HUES64 (cell line): ENCODE data around the gene RIMKLB.
"Not testable (repeated sequence)": the region's sequence is repeated elsewhere in the genome, so short reads cannot be mapped to it uniquely, and the experiment has no call there.

ENCODE experiments used
- H3K27ac ChIP-seq: 2 replicates; pipeline ENCODE4 v1.7.0; 2013; ENCODE audit warnings: low read depth, low read length, inconsistent platforms
- H3K27me3 ChIP-seq: 2 replicates; pipeline ENCODE4 v1.6.1; 2013; ENCODE audit warnings: mild to moderate bottlenecking, low read length; ENCODE audit not compliant: insufficient read depth
- H3K36me3 ChIP-seq: 2 replicates; pipeline ENCODE4 v1.6.1; 2013; ENCODE audit warnings: mild to moderate bottlenecking, low read length; ENCODE audit not compliant: insufficient read depth
- H3K4me1 ChIP-seq: 2 replicates; pipeline ENCODE4 v1.6.1; 2013; ENCODE audit warnings: mild to moderate bottlenecking, low read length, moderate library complexity; ENCODE audit not compliant: insufficient read depth
- H3K4me3 ChIP-seq: 2 replicates; pipeline ENCODE4 v1.5.1; 2013; ENCODE audit warnings: mild to moderate bottlenecking, low read length, moderate library complexity
- H3K9ac ChIP-seq: 2 replicates; pipeline ENCODE4 v1.6.1; 2013; ENCODE audit warnings: mild to moderate bottlenecking, low read depth, low read length
- H3K9me3 ChIP-seq: 2 replicates; pipeline ENCODE4 v1.6.1; 2013; ENCODE audit warnings: low read depth, low read length; ENCODE audit not compliant: insufficient read depth
- WGBS: fragments of 150-250, 120-280 bp; methylation state at CpG from one replicate; pipeline ENCODE4 v1.1.7; 2013; ENCODE audit warnings: missing lambda C conversion rate; 5-methylcytosine and 5-hydroxymethylcytosine counted together

The RIMKLB gene

DNA sequence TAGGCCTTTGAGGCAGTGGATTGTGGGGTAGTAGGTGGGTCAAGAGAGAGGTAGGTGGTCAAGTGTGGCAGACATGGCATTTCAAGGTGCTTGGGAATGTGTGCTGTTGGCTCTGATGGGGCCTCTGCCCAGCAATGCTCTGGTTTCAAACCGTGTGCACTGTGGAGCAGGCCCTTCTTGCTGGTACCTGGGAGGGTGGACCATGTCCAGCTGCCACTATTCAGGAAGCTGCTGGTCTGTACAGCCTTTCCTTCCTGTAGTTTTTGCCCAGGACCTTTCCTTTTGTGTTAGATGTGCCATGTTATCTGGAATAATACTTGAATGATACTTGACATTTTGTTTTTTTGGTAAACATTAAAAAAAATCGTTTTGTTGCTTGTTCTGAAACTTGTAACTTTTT lies 14.8 kb downstream of the RIMKLB start:
- no peaks in the 10 kb centered on the region for H3K27me3 ChIP-seq
- WGBS = 83% methylated on average over 2 of the region's 2 CpGs
- H3K9ac ChIP-seq = no peak overlapping the region
- H3K27ac ChIP-seq = no peak overlapping the region
- H3K4me3 ChIP-seq = no peak overlapping the region
- H3K9me3 ChIP-seq = no peaks in the 10 kb centered on the region
- H3K4me1 ChIP-seq = 0 out of 2 replicates have a peak, but pooled peaks cover 14% of the 10 kb centered on the region
- H3K36me3 ChIP-seq = peaks cover 60% of the 10 kb centered on the region

DNA sequence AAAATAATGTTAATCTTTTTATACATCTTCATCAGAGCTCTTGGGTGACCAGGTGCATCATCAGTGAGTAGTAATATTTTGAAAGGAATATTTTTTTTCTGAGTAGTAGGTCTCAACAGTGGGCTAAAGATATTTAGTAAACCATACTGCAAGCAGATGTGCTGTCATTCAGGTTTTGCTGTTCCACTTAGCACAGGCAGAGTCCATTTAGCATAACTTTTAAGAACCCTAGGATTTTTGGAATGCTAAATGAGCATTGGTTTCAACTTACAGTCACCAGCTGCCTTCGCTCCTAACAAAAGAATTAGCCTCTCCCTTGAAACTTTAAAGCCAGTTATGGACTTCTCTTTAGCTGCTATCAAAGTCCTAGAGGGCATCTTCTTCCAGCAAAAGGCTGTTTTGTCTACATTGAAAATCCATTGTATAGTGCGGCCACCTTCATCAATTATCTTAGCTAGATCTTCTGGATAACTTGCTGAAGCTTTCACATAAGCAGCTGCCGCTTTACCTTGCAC lies 24.6 kb downstream of the RIMKLB start:
- Histone ChIP-seq H3K27me3 (no peaks in the 10 kb centered on the region), H3K27ac (no peak overlapping the region), H3K4me3 (0 out of 2 replicates have a peak overlapping the region, but pooled peaks have one; percentile 3), H3K4me1 (peaks cover 38% of the 10 kb centered on the region), H3K36me3 (peaks cover 68% of the 10 kb centered on the region), H3K9ac (no peak overlapping the region), H3K9me3 (no peaks in the 10 kb centered on the region)
- 78% methylated on average over 3 of the region's 3 CpGs for WGBS

DNA sequence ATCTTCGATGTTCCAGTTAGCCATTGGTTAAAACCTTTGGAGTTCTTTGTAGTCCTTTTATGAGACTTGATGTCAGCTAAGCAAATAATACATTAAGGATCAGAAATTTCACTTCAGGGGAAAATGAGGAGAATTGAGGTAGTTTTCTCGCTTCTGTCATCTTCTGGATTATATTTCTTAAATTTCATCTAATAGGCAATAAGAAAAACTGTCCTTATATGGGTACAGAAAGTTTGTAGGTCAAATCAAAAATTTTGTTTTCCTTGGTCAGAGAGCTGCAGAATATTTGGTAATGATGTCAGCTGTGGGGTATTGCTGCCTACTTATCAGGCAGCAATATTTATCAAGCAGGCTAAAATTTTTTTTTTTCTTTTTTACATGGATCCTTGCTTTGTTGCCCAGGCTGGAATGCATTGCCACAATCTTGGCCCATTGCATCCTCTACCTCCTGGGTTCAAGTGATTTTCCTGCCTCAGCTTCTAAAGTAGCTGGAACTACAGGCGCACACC lies 37.1 kb downstream of the RIMKLB start:
- no peaks in the 10 kb centered on the region for H3K27me3 ChIP-seq
- peaks cover 7% of the 10 kb centered on the region for H3K36me3 ChIP-seq
- H3K27ac ChIP-seq = no peak overlapping the region
- H3K9ac ChIP-seq = no peak overlapping the region
- WGBS = 97% methylated on average over 2 of the region's 3 CpGs
- H3K9me3 ChIP-seq = no peaks in the 10 kb centered on the region
- no peaks in the 10 kb centered on the region; the same call in 1 of the 2 replicates for H3K4me1 ChIP-seq
- H3K4me3 ChIP-seq = no peak overlapping the region

DNA sequence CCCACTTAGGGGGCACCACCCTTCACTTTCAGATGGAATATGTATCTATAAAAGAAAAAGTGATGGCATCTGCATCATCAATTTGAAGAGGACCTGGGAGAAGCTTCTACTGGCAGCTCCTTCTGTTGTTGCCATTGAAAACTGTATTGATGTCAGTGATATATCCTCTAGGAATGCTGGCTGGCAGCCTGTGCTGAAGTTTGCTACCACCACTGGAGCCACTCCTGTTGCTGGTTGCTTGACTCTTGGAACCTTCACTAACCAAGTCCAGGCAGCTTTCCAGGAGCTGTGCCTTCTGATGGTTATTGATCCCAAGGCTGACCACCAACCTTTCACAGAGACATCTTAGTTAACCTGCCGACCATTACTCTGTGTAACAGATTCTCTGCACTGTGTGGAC lies 44.7 kb downstream of the RIMKLB start:
- Histone ChIP-seq H3K9me3 (no peaks in the 10 kb centered on the region), H3K36me3 (peaks cover 25% of the 10 kb centered on the region), H3K9ac (no peak overlapping the region), H3K27me3 (no peaks in the 10 kb centered on the region), H3K4me3 (no peak overlapping the region), H3K27ac (no peak overlapping the region), H3K4me1 (no peaks in the 10 kb centered on the region)
- 96% methylated on average over 1 of the region's 1 CpG for WGBS

DNA sequence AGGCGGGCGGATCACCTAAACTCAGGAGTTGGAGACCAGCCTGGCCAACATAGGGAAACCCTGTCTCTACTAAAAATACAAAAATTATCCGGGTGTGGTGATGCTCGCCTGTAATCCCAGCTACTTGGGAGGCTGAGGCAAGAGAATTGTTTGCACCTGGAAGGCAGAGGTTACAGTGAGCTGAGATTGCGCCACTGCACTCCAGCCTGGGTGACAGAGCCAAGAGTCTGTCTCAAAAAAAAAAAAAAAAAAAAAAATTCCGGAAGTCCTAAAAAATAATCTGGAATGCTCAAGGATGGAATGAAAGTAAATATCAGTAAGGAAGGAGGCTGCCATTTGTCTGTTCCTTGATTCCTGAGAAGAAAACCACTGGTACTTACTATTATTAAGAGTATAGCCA lies 45.3 kb downstream of the RIMKLB start:
- peaks cover 25% of the 10 kb centered on the region for H3K36me3 ChIP-seq
- not testable (repeated sequence) for H3K27ac ChIP-seq, H3K27me3 ChIP-seq, H3K9ac ChIP-seq, H3K4me3 ChIP-seq, H3K9me3 ChIP-seq, H3K4me1 ChIP-seq
- 95% methylated on average over 6 of the region's 6 CpGs for WGBS

DNA sequence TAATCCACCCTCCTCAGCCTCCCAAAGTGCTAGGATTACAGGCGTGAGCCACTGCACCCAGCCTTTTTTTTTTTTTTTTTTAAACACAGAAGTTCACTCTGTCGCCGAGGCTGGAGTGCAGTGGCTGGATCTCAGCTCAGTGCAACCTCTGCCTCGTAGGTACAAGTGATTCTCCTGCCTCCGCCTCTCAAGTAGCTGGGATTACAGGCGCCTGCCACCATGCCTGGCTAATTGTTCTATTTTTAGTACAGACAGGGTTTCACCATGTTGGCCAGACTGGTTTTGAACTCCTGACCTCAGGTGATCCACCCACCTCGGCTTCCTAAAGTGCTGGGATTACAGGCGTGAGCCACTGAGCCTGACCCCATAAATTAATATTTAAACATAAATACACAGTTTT lies 47.8 kb downstream of the RIMKLB start:
- H3K36me3 ChIP-seq = peaks cover 36% of the 10 kb centered on the region
- H3K27ac ChIP-seq, H3K9ac ChIP-seq, H3K9me3 ChIP-seq, H3K4me3 ChIP-seq, H3K27me3 ChIP-seq, H3K4me1 ChIP-seq: not testable (repeated sequence)
- WGBS = 94% methylated on average over 8 of the region's 8 CpGs

DNA sequence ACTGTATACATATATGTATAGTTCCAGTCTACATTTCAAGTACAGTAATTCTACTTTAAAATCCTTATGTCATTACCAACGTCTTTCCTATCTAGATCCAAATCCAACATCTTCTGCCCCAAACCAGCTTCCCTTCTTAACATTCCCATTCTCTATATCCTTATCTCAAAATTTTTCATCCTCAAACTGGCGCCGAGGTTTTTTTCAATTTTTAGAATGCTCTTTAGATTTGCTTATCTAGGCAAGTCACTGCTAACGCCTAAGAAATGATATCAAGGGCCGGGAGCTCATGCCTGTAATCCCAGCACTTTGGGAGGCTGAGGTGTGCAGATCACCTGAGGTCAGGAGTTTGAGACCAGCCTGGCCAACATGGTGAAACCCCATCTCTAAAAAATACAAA lies 48.3 kb downstream of the RIMKLB start:
- no peak overlapping the region for H3K27ac ChIP-seq
- no peaks in the 10 kb centered on the region for H3K4me1 ChIP-seq
- H3K4me3 ChIP-seq = no peak overlapping the region
- H3K36me3 ChIP-seq = peaks cover 40% of the 10 kb centered on the region
- no peaks in the 10 kb centered on the region for H3K9me3 ChIP-seq
- H3K27me3 ChIP-seq = no peaks in the 10 kb centered on the region
- WGBS = 94% methylated on average over 5 of the region's 5 CpGs
- no peak overlapping the region for H3K9ac ChIP-seq

DNA sequence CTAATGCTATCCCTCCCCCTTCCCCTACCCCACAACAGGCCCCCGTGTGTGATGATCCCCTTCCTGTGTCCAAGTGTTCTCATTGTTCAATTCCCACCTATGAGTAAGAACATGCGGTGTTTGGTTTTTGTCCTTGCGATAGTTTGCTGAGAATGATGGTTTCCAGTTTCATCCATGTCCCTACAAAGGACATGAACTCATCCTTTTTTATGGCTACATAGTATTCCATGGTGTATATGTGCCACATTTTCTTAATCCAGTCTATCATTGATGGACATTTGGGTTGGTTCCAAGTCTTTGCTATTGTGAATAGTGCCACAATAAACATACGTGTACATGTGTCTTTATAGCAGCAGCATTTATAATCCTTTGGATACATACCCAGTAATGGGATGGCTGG lies 62.3 kb downstream of the RIMKLB start:
- WGBS = 100% methylated on average over 2 of the region's 4 CpGs
- H3K9ac ChIP-seq, H3K4me1 ChIP-seq, H3K4me3 ChIP-seq, H3K9me3 ChIP-seq, H3K27me3 ChIP-seq, H3K27ac ChIP-seq: not testable (repeated sequence)
- H3K36me3 ChIP-seq = peaks cover 46% of the 10 kb centered on the region

DNA sequence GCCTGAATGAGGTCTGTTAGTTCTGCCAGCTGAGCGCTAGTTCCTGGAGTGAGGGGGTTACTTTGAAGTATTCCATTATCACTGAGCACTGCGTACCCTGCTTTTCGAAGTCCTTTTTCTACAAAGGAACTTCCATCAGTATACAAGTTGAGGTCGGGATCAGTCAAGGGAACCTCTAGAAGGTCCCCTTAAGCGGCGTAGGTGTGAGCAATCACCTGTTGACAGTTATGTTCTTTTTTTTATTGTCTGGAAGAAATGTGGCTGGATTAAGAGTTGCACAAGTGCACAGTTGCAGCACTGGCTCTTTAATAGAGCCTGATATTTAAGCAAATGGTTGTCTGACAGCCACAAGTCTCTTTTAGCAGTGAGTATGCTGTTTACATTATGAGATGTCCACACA lies 64.9 kb downstream of the RIMKLB start:
- H3K4me1 ChIP-seq, H3K27me3 ChIP-seq, H3K9ac ChIP-seq, H3K27ac ChIP-seq, H3K9me3 ChIP-seq, H3K4me3 ChIP-seq: not testable (repeated sequence)
- WGBS = 96% methylated on average over 6 of the region's 6 CpGs
- peaks cover 25% of the 10 kb centered on the region for H3K36me3 ChIP-seq

DNA sequence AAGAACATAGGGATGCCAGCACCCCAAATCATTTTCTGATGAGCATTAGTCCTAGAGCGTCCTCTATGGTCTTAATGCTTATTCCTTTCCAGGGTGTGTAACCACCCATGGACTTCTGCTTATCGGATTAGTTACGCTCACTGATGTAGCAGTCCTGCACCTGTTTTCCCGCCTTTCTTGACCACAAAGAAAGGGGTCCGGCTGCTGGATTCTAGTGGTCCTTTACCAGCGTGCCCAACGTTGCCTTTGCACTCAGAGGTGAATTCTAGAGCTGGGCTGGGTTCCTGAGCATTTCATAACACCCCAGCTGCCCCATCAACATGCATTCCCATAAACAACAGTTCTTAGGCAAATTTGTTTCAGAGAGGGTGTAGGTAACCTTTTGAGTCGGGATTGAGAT lies 68.3 kb downstream of the RIMKLB start:
- 94% methylated on average over 8 of the region's 8 CpGs for WGBS

DNA sequence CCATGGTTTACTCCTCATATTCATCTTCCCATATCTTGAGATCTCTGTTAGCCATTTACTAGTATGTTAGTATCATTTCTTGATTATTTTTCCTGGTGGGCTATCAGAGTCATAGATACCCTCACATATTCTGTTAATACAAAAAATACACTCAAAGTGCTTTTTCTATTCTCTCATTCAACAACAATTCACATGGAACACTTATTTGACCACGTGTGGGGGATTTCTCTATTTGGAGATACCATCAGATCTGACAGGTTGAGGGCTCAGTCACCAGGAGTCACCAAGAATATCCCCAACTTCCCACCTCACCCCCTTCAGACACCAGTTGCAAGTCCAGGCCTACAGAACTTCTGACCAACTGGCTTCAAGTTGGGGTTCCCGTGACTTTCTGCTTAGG lies 72.7 kb downstream of the RIMKLB start:
- Histone ChIP-seq H3K36me3 (peaks cover 47% of the 10 kb centered on the region), H3K4me3 (no peak overlapping the region), H3K27ac (no peak overlapping the region), H3K4me1 (no peaks in the 10 kb centered on the region; the same call in 1 of the 2 replicates), H3K9ac (no peak overlapping the region), H3K9me3 (no peaks in the 10 kb centered on the region), H3K27me3 (no peaks in the 10 kb centered on the region)
- WGBS = 94% methylated on average over 2 of the region's 2 CpGs

More for the DNA sequence above, 68.3 kb downstream of the RIMKLB start:
- H3K4me3 ChIP-seq, H3K4me1 ChIP-seq, H3K27ac ChIP-seq, H3K9ac ChIP-seq, H3K27me3 ChIP-seq, H3K9me3 ChIP-seq: not testable (repeated sequence)
- H3K36me3 ChIP-seq = peaks cover 14% of the 10 kb centered on the region; the same call in 1 of the 2 replicates

DNA sequence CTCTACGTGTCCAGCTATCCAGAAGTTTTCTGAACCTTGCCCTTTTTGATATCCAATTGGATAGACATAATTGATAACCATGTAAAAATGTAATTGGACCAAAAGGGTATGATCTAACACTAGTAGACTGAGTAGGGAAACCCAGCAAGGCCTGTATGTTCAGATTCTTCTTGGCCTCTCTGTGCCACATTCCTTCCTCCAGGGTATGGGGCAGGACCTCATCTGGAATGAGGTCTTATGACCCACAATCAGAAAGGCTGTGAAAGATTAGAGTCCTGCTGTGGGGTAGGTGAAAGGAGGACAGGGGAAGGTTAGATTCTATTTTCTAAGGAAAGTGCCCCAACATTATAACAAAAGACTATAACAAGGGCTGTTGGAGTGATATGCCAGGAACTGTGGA lies 73.3 kb downstream of the RIMKLB start:
- no peaks in the 10 kb centered on the region for H3K9me3 ChIP-seq
- no peaks in the 10 kb centered on the region for H3K27me3 ChIP-seq
- H3K36me3 ChIP-seq = peaks cover 52% of the 10 kb centered on the region
- no peak overlapping the region for H3K27ac ChIP-seq
- 92% methylated on average over 1 of the region's 1 CpG for WGBS
- no peak overlapping the region for H3K4me3 ChIP-seq
- no peak overlapping the region for H3K9ac ChIP-seq
- H3K4me1 ChIP-seq = no peaks in the 10 kb centered on the region; the same call in 1 of the 2 replicates
